Hematopoietic multipotent progenitor cell treated with erythropoietin and hydrocortisone succinate and interleukin-3 and kit ligand, for 6 days (in vitro differentiated cells): ENCODE results near the gene LMF1.

Experiments used
- DNase-seq: peaks from one replicate; pipeline ENCODE4 v3.0.0-alpha.2; 2015

Gene LMF1

DNA sequence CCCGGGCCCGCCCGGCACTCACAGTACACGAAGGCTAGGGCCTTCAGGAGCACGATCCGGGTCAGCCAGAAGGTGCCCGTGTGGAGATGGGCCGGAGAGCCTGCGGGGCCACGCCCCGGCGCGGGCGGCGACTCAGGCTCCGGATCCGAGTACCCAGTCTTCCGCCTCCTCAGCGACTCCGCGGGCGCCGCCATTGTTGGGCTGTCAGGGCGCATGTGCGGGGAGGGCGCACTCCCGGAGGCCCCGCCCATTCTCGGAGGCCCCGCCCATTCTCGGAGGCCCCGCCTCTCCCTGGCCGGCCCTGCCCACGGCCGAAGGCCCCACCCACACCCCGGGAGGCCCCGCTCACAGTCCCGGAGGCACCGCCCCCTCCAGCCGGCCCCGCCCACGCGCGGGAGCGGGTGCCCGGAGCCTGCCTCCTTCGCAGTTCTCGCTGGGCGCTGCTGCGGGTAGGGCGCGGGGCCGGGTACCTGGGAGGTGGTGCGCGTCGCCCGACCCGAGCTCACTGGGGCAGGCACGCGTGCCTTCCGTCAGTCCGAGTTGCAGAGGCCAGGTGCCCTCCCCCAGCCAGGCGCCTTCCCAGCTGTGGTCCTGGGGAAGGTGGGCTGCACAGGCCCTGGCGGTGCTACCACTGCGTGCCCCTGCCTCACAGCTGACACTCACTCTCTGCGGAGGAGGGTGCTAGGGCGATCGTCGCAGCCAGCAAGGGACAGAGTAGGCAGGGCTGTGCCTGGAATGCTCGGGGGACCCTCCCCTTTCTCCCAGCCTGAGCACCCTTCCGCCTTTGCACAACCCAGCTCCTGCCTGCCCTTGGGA is at the start of gene LMF1:
TSS of gene LMF1 (minus strand) at position 219 of the 816 bp plus-strand sequence. CDS start at position 215, 4 bp downstream.
- DNase-seq = peak; percentile 93

DNA sequence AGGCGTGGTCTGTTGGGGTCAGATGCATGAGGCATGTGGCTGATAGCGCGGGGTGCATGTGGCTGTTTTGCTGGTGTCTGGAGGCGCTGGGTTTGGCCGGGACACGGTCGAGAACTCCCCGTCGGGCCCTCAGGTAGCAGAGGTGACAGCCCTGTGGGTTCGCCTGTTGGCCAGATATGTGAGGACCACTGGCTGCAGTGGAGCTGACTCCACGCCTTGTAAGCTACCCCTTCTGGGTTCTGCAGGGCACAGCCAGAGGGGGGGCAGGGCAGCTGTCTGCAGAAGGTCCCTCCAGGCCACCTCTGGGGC is 49.3 kb upstream of the LMF1 start:
- no peak for DNase-seq

DNA sequence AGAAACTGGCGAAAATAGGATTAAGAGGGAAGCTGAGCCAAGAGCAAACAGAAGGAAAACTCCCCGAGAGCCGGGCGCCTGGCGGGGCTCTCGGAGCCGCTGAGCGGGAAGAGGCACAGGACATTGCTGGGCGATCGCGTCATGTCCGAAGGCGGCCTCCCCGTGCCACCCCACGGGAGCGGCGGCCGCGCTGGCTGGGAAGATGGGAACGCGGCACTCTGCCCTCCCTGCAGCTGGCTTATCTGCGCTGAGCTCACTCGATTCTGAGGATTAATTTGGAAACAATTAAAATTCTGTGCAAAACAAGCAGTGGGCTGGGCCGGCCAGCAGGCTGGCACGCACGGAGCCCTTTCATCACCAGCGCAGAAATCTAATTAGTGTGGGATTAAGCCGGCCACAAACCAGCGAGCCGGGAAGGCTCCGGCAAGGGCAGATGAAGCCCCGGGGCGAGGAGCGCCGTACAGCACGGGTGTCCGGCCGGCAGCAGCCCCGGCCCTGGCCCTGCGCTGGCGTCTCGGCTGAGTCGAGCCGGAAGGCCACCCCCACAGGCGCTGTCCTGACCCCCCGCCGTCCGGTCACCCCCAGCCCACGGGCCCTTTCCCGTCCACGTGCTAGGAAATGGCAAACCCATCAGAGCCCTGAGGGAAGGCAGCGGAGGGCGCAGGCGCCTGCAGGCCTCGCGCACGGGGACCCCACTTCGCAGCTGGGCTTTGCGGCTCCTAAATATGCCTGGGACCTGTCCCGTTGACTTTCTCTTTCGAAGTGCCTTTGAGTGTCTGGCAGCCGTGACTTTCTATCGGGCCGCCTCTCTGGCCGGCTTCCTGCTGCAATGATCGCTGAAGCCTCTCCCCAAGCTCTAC is 48.7 kb upstream of the LMF1 start:
- DNase-seq = no peak

DNA sequence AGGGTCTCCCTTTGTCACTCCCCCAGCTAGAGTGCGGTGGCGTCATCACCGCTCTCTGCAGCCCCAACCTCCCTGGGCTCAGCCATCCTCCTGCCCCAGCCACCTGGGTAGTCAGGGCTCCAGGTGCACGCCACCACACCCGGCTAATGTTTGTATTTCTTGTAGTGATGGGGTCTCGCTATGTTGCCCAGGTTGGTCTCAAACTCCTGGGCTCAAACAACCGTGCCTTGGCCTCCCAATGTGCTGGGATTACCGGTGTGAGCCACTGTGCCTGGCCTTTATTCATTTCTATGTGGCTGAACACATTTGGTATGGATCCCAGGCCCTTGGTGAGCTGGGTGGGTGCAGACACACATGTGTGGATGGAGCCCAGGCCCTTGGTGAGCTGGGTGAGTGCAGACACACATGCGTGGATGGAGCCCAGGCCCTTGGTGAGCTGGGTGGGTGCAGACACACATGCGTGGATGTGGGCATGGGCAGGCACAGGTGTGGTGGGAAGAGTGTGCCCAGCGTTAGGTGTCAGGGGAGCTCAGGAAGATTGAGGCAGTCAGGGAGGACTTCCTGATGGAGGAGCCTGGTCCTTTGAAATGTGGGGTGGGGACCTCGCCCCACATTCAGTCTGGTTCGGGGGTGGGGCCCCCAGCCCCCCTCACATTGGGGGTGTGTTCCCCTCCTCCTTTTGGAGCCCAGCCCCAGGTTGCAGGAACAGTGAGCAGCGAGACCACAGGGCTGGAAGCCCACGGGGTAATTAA is 47.8 kb upstream of the LMF1 start:
- no peak for DNase-seq

DNA sequence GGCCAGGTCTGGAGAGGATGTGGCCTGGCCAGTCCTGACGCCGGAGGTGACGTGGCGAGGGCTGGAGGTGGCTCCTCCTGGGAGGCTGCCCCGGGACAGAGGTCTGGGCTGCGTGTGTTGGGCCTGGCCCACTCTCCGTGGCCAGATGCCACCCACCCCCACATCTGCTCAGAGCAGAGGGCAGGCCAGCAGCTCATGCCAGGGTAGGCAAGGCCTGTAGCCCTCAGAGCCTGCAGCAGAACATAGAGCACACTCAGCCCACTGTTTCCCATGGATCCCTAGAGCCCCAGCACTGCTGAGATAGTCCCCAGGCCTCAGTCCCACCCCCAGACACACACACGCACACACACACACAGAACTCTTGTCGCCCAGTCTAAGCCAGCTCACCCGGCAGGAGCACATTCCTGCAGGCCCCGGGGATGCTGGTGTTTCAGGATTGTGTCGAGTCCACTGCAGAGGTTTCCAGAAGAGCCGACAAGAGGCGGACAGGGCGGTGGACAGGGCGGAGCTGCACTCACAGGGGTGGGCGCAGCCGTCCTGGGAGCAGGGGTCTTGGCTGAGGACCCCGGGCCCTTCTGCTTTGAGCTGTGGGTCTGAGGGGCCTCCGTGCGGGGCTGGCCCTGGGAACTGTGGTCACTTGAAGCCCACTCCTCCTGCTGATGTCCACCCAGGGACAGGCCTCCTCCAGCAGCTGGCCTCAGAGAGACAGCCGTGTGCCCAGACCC is 44.1 kb upstream of the LMF1 start:
- no peak for DNase-seq

DNA sequence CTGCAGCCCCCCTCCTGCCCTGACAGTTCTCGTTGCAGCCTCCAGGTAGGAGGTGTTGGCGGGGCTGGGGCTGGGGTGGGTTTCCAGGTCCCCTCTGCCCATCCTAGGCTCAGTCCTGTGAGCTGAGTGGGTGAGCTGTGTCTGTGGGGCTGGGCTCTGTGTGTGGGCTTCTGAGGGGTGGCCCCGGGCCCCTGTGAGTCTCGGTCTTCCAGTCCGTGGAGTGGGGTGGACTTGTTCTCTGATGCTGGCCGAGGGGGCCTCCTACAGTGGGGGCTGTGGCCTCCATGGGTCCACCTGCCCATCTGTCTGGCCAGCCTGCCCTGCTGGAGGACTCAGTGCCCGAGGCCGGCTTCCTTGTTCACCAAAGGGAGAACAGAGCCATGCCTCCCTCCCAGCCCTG is 43.4 kb upstream of the LMF1 start:
- no peak for DNase-seq

DNA sequence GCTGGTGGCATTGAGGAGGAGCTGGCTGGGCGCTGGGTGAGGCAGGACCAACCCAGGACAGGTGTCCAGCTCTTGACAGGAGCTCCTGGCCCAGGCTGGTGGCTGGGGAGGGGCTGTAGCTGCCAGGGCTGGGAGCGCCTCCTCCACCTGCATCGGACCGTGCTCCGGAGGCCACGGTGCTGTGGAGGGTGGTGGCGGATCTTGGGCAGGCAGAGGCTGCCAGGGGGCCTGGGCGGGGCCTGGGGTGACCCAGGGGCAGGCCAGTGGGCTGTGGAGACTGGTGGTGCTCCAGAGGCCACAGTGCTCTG is 42.8 kb upstream of the LMF1 start:
- no peak for DNase-seq

DNA sequence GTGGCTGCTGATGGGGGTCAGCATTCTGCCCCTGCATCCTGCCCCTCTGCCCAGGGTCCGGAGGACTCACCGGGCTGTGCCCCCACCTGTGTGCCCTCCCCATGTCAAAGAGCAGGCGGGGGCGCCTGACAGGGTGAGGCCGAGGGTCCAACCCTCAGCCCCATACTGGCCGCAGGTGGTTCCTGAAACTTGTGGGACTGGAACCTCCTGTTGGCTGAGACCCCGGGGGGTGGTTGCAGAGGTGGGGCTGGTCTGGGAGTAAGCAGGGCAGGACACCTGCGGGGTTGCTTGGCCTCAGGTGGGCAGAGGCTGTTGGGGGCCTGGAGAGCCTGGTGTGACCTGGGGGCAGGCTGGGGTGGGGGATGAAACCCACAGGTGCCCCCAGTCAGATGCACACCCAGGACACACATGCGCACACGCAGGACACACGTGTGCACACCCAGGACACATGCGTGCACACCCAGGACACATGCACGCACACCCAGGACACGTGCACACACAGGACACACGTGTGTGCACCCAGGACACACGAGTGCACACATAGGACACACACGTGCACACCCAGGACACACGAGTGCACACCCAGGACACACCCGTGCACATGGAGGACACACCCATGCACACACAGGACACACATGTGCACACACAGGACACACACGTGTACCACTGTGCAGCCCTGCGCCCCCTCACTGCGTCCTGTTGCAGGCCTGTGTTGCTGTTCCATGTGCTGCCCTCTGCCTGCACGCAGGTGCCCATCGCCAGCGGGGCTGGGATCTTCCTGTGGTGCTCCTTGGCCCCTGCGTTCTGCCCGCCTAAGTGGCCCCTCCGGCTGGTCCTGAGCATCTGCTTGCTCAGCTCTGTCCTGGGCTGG is 42.2 kb upstream of the LMF1 start:
- no peak for DNase-seq

DNA sequence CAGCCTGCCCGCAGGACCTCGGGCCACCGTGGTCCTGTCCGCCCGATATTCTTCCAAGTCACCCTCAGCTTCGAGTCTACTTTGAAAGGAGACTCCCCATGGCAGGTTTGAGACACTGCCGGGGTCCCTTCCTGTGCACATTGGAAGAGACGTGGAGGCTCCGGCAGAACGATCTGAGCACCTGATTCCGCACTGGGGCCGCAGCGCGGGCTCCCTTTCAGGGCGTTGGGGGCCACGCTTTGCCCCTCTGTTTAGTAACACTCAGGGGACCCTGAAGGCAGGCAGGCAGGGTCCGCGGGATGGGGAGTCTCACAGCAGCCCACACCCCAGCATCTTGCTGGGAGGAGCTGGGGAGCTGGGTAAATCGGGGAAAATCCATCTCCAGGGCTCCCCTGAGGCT is 41.4 kb upstream of the LMF1 start:
- no peak for DNase-seq

DNA sequence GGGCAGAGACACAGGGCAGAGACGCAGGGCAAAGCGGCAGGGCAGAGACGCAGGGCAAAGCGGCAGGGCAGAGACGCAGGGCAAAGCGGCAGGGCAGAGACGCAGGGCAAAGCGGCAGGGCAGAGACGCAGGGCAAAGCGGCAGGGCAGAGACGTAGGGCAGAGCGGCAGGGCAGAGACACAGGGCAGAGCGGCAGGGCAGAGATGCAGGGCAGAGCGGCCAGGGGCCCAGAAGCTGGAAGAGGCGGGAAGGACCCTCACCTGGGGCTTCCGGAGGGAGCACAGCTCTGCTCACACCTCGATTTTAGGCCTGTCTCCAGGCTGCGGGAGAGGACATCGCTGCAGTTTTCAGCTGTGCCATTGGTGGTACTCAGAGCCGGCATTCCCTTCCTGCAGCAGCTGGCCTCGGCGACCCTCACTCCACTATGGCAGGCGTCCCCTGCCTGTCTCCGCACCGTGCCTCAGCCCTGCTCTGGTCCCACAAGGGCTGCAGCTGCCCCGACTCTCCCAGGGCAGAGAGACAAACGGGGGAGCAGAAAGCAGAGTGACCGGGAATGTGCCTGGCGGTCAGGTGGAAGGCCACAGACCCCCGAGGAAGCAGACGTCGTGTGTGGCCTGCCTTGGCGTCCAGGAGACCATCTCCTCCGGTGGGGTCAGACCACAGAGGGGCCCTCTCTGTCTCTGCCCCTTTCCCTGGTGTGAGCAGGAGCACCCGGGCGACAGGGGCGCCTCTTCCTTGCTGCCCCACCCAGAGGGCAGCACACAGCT is 40.7 kb upstream of the LMF1 start:
- DNase-seq = no peak

DNA sequence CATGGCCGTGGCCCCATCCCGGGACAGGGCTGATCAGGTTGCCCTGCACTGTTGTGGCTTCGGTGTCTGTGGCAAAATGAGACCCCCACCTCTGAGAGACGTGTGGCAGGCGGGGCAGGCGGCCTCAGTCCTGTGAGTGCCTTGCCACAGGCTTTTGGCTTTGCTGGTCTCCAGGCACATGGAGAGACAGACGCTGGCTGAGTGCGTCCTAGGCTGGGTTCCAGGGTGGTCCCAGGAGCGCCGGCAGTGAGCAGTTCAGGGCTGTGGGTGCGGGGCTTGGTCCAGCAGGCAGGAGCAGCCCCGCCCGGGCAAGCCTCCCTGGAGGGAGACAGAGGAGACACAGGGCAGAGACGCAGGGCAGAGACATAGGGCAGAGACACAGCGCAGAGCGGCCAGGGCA is 40.0 kb upstream of the LMF1 start:
- no peak for DNase-seq

DNA sequence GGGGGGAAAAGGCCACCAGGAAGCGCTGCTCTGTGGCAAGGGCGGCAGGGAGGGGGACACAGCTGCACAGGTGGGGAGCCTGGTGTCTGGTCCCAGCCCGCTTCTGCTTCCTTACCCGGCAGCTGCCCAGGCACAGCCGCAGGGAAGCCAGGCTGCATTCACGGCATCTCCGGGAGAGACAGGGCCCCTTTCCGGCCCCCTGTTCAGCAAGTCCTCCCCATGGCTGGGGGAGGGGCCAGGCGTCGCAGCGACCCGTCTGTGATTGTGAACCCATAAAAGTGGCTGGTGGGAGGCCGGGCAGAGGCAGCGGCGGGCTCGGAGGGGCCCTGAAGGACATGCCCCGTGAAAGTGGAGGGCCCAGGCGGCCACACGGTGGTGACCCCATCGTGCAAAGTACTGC is 39.5 kb upstream of the LMF1 start:
- no peak for DNase-seq

DNA sequence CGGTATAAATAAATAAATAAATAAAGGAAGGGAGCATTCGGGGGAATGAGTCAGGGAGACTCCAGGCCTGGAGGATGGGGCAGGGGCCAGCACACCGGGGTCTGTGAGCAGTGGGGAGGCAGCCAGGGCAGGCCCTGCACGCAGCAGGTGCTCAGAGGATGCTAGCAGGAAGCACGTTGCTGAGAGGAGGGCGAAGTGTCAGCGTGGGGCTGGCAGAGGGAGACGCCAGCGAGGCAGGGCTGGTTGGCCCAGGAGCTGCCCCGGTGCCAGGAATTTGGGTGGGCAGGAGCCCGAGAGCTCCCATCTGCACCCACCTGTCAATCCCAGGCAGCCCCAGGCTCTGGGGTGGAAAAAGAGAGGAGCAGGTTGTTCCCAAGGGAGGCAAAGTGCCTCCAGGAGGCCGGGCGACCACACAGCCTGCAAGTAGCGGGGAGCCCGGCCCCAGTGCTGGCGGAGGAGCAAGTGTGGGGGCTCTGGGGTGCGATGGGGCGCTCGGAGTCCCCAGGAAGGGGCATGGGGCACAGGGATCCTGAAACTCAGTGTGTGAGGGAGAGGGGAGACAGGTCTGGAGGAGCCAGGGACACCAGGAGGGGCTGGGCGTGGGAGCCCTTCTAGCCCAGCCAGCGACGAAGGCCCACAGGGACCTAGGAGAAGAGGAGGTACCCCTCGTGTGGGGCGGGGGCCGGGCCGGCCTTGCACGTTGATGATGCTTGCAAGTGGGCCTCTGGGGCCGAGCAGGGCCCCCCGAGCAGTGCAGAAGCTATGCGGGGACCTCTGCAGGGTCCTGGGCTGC is 38.8 kb upstream of the LMF1 start:
- DNase-seq = no peak

DNA sequence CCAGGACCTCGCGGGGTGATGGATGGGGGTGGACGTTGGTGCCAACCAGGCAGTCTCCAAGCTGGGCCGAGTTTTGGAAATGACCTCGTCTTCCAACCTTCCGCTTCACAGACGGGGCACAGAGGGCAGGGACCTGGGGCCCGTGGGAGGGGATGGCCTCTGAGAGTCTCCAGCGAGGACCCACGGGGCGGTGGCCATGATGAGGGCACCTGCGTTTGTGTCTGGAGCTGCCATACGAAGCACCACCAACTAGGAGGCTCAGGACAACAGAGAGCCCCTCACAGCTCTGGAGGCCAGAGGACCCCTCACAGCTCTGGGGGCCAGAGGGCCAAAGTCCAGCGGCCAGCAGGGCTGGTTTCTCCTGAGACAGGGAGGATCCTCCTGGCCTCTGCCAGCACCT is 37.3 kb upstream of the LMF1 start:
- DNase-seq = no peak

DNA sequence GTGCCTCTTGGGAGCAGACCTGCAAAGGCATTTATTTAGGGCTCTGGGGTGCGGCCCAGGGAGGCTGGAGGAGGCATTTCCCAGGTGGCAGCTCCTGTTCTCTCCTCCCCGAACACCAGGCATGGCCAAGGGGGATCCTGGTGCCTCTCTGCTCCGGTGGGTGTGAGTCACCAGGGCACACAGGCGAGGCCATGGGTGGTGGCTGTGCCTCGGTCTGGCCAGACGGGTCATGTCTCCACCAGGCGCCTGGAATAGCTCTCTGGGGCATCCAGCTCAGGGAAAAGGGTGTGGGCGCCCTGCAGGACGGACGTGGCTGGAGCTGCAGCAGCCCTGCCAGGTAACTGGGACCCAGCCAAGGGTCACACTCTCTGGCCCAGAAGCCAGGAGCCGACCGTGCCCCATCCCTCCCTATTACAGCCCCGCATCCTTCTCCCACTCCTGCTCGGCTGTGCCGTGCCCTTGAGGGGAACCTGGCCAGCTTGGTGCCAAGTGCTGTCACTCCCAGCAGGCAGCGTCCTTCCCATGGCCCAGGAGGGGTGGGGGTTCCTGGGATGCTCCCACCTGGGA is 36.6 kb upstream of the LMF1 start:
- DNase-seq = no peak

DNA sequence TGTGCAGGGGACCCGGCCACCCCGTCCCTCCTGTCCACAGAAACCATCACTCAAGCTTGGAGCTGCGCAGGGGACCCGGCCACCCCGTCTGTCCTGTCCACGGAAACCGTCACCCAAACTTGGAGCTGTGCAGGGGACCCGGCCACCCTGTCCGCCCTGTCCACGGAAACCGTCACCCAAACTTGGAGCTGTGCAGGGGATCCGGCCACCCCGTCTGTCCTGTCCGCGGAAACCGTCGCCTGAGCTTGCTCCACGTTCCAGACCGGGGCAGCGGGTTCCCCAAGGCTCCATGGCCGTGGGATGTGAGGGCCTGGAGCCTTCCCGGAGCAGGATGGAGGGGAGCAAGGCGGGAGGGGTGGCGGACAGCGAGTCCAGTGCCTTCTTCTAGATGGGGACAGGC is 36.0 kb upstream of the LMF1 start:
- DNase-seq = no peak

DNA sequence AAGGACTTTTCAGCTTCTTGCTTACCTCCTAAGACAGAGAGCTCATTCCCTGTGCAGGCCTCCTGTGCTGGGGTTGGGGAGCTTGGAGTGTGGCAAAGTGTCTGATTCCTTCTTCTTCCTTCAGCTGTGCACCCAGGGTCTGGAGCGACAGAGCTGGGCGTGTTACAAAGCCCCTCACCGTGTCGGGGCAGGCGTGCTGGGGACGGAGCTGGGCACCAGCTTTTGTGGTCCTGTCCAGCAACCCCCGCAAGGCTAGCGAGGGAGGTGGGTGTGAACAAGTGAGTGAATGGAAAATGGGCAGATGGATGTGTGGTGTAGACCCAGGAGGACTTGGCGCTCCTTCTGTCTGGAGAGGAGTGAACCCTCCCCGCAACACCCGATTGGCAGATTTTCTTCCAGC is 34.5 kb upstream of the LMF1 start:
- no peak for DNase-seq

DNA sequence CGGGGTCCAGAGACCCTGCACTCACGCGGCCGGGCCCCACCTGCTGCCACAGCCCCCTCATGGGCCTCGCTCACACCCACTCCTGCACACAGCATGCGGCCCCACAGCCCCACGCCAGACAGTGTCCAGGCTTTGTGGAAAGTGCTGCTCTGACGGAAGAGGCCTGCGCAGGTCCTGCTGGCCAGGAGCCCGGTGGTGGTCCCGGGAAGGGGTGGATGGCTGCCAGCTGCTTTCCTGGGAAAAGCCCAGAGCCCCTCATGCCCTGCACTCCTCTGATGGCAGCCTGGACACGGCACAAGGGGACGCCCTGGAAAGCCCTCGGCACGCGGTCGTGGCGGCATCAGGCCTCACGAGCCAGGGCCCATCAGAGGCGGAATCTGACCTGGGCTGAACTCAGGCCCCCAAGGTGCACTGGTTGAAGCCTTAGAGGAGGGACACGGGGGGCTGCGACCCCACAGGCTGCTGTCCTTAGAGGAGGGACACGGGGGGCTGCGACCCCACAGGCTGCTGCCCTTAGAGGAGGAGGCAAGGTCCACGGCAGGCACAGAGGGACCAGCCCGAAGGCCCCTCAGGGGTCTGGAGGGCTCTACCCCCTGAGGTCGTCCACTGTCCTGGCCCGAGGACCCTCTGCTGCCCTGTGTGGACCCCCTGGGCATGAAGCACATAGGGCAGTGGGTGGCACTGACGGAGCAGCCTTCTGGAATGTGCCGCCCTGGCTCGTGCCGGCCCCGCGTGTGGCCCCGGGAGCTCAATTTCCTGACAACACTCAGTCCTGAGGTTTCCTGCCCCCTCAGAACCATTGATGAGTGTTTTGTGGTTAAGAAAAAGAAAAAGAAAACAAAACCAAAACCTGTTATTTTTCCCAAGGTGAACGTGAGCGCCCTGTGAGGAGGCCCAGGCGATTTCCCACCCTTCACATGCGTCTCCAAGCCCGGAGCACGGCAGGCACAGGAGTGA is 32.9 kb upstream of the LMF1 start:
- DNase-seq = no peak
